Inferior parietal cortex (tissue), 1 donor: ENCODE measurements around the gene SORCS2.

Experiments used
- DNase-seq: peaks from one replicate; pipeline ENCODE4 v3.0.0-alpha.2; 2016; ENCODE audit errors: extremely low spot score

Gene SORCS2

DNA sequence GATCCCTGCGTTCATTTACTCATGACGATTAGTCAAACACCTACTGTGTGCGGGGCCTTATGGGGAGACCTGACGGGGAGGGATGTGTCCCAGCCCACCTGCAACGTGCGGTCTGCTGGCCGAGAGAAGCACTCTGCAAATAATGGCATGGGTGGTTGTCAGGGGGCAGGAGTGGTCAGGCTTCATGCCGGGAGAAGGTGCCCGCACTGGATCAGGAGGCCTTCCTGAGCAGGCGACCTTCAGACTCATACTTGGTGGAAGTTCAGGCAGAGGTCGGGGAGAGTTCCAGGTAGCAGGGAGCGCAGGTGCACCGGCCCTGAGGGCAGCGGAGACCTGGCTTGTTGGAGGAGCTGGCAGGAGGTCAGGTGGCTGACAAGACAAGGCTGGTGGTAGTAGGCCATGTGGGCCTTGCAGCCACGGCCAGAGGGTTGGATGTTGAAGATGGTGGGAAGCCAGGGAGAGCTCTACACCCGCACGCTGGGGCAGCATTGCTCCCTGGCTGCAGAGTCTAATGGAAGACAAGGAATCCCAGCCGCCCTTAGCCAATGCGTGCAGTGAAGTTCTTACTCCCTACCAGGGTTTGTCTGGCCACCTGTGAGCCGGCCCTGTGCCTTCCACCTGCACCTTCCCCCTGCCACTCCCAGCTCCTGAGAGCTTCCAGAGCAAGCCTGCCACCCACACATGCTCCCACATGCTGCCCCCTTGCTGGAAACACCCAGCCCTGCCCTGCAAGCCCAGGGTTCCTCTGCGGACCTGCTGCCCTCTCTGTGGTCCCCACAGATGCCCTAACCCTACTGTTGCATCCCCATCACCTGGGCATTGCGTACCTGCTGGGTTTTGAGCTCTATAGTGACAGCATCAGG is 145.1 kb downstream of the SORCS2 start:
- DNase-seq, result no peak

DNA sequence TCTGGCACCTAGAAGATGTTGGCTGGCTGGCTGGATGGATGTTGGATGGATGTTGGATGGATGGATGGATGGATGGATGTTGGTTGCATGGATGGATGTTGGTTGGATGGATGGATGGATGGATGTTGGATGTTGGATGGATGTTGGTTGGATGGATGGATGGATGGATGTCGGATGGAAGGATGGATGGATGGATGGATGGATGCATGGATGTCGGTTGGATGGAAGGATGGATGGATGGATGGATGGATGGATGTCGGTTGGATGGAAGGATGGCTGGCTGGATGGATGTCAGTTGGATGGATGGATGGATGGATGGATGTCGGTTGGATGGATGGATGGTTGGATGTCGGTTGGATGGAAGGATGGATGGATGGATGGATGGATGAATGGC is 145.7 kb downstream of the SORCS2 start:
- no peak for DNase-seq

DNA sequence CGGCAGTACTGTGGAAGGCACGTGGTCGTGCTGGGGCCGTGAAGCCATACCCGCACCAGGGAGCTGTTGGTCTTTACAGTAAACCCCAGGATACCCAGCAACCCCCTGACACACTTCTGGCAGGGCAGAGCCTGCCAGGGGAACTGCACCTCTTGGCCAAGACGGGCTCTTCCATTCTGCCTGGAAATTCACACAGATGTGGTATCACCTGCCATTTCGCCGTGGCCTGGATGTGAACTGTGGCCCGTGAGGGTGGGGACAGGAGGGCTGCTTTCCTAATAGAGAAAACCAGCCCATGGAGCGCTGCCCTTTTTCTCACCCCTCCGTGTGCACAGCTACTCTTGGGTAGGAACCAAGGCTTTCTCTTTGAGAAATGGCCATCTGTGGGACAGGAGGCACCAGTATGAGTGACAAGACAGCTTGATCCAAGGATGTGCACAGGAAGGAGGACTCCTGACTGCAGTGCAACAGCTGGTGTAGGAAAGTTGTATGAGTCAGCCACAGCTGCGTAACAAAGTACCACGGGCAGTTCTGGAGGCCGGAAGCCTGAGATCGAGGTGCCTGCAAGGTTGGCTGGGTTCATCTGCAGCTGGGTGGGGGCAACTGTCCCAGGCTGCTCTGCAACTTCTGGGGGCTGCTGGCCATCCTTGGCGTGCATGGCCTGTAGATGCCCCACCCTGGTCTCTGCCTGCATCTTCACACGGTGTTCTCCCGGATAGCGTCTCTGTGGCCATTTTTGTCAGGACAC is 146.7 kb downstream of the SORCS2 start:
- DNase-seq, result no peak

GRCh38 chr4:7339751-7340552 is 147.6 kb downstream of the SORCS2 start:
- no peak for DNase-seq

DNA sequence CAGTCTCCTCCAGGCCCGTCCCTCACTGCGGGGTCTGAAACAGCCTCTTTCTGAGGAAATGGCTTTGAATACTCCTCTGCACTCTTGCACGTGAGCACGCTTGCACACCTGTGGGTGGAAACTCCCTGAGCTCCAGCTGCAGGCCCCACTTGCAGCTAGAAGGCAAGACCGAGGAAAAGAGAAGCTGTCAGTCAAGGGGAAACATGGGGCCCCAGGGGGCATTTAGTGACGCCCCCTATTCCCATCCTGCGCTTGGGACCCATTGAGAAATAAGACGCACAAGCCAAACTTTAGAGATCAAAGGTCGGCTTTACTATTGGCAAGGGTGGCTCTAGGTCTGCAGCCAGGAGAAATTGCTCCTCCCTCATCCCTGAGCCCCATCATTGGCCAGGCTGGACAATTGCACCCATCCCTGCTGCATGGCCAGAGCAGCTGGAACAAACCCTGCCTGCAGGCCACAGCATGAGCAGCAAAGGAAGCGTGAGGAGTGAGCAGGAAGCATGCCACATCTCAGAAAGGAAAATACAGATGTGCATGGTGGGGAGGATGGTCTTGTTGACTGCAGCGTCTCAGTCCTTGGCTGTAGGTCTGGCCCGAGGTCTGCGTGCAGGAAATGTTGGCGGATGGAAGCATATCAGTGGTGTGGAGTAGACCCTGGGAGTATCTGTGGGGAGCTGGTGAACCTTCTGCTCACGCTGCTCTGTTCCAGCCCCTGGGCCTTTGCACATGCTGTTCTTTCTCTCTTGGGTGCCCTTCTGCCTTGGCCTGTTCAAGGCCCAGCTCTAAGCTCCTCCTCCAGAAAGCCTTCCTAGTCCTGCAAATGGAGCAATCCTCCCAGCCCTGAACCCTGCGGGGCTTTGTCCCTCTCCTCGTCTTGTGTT is 148.5 kb downstream of the SORCS2 start:
- DNase-seq, result no peak

DNA sequence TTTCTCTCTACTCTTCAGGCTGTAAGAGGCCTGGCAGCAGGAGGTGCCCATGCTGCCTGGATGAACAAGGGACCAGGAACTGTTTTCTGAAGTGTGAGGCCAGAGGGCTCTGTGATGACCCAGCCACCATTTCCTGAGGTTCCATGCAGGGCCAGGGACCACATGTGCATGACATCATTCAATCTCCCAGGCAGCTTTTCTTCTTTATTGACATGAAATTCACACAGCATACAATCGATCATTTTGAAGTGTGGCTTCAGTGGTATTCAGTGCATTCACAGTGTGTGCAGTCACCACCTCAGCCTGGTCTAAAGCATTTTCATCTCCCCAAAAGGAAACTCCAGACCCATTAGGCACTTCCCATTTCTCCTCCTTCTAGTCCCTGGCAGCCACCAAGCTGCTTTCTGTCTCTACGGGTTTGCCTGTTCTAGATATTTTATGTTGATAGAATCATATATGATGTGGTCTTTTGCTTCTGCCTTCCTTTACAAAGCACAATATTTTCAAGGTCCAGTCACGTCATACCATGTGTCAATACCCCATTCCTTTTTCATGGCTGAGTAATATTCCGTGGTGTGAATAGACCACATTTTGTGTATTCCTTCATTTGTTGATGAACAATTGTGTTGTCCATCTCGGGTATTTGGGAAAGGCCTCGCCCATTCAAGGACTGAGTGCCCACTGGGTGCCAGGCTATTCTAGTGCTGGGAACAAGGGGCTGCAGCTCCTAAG is 149.3 kb downstream of the SORCS2 start:
- DNase-seq, result no peak

- DNase-seq, result no peak
Measured at GRCh38 chr4:7342223-7343080, 150.1 kb downstream of the SORCS2 start.

DNA sequence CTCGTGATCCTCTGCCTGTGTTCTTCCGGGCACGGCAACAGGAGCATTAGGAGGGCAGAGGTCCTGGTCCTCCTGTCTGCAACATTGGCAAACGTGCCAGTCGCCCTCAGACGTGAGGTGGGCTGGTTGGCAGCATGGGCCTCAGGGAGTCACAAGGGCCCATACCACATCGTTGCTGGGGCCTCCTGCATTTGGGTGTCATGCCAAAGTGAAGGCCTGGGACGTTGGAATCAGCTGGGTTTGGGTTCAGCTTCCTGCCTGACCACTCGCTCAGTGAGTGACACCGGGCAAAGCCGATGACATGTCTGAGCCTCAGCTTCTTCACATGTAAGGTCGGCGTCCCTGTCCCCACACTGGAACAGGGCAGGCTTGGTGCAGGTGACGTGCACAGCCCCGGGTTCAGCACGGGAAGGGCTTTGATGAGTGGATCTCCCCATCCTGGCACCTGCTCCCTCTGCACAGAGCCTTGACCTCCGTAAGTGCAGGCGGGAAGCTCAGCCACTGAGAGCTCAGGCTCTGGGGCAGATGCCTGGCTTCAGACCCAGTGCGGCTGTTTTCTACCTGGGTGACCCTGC is 150.8 kb downstream of the SORCS2 start:
- no peak for DNase-seq

- no peak for DNase-seq
Measured at GRCh38 chr4:7343950-7344349, 151.6 kb downstream of the SORCS2 start.

DNA sequence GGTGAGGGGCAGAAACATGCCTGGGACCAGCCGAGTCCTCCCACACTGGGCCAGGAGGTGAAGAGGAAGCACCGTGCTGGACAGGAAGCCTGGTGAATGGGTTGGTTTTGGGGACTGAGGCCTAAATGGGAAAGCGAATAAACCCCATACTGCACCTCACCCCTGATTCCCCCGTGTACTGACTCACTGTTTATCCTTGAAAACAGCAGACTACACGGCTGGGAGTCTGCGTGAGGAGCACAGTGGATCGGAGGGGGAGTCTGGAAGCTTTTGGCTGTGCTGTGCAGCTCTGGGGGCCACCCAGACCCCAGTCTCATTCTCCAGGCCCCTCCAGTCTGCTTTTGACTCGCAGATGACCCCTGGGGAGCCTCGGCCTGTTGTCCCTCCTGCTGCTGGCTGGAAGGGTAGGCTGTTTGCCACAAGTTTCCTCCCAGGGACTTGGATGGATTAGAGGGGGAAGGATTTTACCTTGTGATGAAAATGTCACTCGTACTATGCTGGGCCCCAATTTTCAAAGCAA is 152.4 kb downstream of the SORCS2 start:
- no peak for DNase-seq

GRCh38 chr4:7347981-7348380 is 155.6 kb downstream of the SORCS2 start:
- no peak for DNase-seq

DNA sequence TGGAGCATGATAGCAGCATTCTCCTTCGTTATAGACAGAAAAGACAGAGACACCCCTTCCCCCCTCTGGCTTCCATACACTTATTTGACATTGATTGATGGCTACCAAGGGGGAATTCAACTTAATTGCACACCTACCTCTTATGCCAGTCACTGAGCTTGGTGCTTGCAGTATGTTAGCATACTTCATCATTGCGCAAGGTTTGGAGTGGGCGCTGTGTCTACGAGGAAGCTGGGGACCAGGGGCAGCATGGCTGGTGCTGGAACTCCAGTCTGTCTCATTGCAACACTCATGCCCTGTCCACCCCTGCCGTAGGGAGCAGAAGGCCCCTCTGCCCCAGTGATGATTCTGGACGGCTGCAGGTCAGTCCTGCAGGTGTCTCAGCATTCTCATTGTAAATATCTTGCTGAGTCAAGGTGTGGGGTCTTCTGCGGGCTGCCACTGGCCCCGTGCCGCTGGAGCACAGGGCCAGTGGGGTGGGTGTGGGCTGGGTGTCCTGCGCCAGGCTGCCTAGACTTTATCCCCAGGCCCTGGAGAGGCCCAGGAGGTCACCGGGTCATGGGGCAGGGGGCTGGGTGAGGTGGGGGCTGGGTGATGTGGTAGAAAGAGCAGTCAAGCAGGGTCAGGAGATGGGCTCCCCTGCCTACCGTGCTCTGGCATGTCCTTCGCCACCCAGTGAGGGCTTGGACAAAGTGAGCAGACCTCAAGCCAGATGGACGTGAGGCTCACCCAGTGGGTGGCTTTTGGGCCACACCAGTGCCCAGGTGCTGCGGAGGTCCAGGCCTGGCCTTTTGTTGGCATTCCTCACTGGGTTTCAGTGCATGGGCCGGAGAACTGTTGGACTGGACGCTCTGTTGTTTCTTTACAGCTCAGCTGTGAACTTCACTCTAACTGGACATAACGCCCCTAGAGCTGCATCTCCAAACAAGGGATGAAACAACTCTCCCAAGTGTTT is 156.9 kb downstream of the SORCS2 start:
- DNase-seq, result no peak

DNA sequence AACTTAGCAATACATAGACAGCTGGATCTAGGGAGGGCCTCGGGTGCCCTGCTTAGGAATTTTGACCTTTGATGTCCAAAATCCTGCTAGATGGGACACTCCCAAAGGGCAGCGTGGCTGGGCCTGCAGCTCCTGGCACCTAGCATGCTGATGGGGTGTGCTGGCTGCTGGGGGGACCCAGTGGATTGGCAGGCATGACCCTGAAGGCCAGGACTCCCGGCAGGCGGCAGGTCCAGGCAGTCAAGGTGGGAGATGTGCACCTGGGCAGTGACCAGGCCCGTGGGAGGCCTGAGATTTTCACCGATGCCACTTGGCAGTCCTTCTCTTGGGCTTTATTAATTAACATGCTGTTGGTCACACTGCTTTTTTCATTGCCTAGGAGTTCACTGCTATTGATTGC is 158.1 kb downstream of the SORCS2 start:
- DNase-seq, result no peak

DNA sequence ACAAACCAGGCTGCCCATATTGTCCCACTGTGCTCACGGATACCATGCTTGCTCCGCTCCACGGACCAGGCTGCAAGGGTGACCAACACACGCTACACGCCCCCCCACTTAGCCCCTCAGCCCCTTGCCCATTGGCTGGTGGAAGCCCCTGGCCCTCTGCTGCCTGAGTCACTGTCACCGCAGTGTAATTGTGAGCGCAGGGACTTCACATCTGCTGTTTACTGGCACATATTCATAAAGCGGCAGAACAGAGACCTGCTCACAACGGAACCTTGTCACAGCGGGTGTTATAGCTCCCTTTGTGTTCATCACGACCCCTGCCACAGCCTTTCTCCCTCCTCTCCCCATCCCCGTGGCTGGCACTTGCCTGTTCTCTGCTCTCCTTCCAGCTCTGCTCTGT is 158.7 kb downstream of the SORCS2 start:
- DNase-seq, result no peak

DNA sequence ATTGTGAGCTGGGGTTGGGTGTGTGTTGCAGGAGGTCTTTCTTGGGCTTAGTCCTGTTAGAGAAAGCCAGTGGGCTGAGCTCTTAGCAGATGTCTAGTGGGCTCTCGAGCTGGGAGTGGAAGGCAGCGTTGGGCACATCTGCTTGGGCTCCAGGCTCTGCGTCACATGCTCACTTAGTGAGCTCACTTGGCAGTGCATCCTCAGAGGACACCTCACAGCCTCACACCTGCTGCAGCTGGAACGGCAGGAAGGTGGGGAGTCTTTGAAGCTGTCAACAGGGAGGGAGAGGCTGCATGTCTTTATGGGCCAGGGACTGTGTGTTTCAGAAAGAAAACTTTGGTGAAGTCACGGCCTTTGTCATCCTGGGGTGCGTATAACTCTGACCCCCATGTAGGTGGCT is 160.1 kb downstream of the SORCS2 start:
- DNase-seq, result no peak

- no peak for DNase-seq
Measured at GRCh38 chr4:7353046-7353790, 160.9 kb downstream of the SORCS2 start.
